Neural cell (in vitro differentiated cells): ENCODE results near the gene ADSS1.

Source experiments
- CTCF ChIP-seq: fragments of 450-650 bp; IDR thresholded peaks from 2 replicates; pipeline ENCODE4 v1.5.1; 2014; ENCODE audit warnings: antibody characterized with exemption, mild to moderate bottlenecking, moderate library complexity; ENCODE audit not compliant: poor library complexity, severe bottlenecking
- EP300 ChIP-seq: fragments of 450-650 bp; conservative IDR thresholded peaks from 2 replicates; pipeline ENCODE4 v1.6.1; 2014; ENCODE audit warnings: antibody characterized with exemption, mild to moderate bottlenecking, moderate library complexity; ENCODE audit not compliant: poor library complexity, severe bottlenecking
- EZH2 ChIP-seq: fragments of 200-600, 300-800 bp; shearing (Covaris generic), sonication (generic); IDR thresholded peaks from 2 replicates; pipeline ENCODE4 v1.6.1; 2014; ENCODE audit warnings: antibody characterized with exemption, low read length, borderline replicate concordance, mild to moderate bottlenecking; ENCODE audit not compliant: insufficient read depth, poor library complexity, severe bottlenecking
- MXI1 ChIP-seq: fragments of 450-650 bp; conservative IDR thresholded peaks from 2 replicates; pipeline ENCODE4 v1.6.1; 2014; ENCODE audit warnings: antibody characterized with exemption, mild to moderate bottlenecking; ENCODE audit not compliant: poor library complexity, severe bottlenecking
- REST ChIP-seq: IDR thresholded peaks from 2 replicates; pipeline ENCODE4 v1.6.1; 2012; ENCODE audit warnings: borderline replicate concordance

GRCh38 chr14:104700225-104700651 lies 23.8 kb upstream of the ADSS1 start:
- no peak for TF ChIP-seq CTCF
- no peak for TF ChIP-seq MXI1
- TF ChIP-seq EP300, result no peak
- TF ChIP-seq REST, result no peak
- no peak for TF ChIP-seq EZH2
